Measurements from ENCODE around the gene MAST4. TPM values are rescaled to one million over a fixed set of nuclear protein-coding genes. Genes with fewer than 3 reads are reported as not detected.

MAST4 gene
- total and polyA plus RNA-seq, 2 of the 4 experiments (the other 2 are of a cell fraction), result 4.8 to 6.8 TPM

DNA sequence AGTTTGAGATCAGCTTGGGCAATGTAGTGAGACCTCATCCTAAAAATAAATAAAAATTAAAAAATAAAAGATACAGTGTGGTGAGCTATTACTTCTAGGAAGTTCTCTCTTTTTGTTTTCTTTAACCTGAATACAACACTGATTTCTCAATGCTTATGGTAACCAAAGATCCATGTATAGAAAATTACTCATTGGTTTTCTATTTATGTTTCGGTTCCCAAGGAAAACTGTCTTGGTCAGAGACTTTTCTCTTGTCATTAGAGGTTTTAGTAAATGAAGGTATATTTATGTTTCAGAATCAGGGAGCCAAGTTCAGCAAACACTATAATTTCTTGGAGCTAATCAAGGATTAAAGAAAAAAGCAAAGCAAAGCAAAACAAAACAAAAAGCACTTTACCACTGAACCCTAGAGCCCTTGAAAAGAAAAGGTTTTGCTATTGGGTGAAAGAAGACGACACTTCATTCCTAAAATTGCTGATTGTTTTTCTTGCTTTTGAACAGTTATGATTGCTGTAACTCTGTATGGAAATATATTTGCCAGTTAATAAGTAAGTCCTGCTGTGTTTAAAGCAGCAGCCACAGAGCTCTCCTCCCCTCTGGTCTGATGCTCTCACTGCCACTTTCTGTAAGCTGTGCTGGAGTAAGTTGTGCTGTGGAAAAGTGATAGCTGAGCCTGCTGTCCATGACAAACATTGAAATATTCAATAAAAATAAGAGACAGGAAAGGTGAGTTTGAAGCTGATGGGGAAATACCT is 302.2 kb downstream of the MAST4 start:
- Histone ChIP-seq H2BK20ac (ENCODE audit: low read depth, low read length) (no peak overlapping the region), H2AK5ac (ENCODE audit: low read depth, low read length) (no peak overlapping the region), H4K20me1 (ENCODE audit: insufficient read depth, low read length) (no peaks in the 10 kb centered on the region), H4K8ac (ENCODE audit: low read depth in 2 of 2, low read length in 2 of 2) (no peak overlapping the region), H3K9me1 (ENCODE audit: insufficient read depth, low read length) (no peaks in the 10 kb centered on the region), H3K14ac (replicated peaks; ENCODE audit: low read depth, low read length) (no peak overlapping the region), H3K4me3 (ENCODE audit: insufficient read depth, low read depth, low read length) (no peak overlapping the region), H3K36me3 (ENCODE audit: control insufficient read depth, insufficient read depth, low read length) (no peaks in the 10 kb centered on the region), H4K91ac (ENCODE audit: insufficient read depth, low read depth, low read length) (no peak overlapping the region), H3K27me3 (ENCODE audit: control insufficient read depth, insufficient read depth, low read length) (no peaks in the 10 kb centered on the region), H2AK9ac (replicated peaks; ENCODE audit: low read depth, low read length, poor library complexity) (no peak overlapping the region), H2AFZ (replicated peaks; ENCODE audit: low read length, poor library complexity) (no peak overlapping the region), H3K79me1 (ENCODE audit: low read depth in 1 of 2, low read length in 2 of 2) (no peaks in the 10 kb centered on the region), H3K4me2 (ENCODE audit: low read depth, low read length) (peak overlapping the region; percentile 86), H3K9ac (ENCODE audit: low read depth, low read length) (no peak overlapping the region), H2BK120ac (ENCODE audit: low read depth, low read length) (no peak overlapping the region), H3K18ac (ENCODE audit: low read depth, low read length) (peak overlapping the region; percentile 70; the same call in 1 of the 2 replicates), H2BK15ac (ENCODE audit: low read depth, low read length) (0 out of 3 replicates have a peak overlapping the region, but pooled peaks have one; percentile 42), H3K56ac (ENCODE audit: extremely low read depth, insufficient read depth, low read length) (no peak overlapping the region), H3K23ac (ENCODE audit: low read depth, low read length) (no peak overlapping the region; the same call in 1 of the 2 replicates), H2BK5ac (ENCODE audit: low read depth, low read length, poor library complexity, severe bottlenecking) (no peak overlapping the region), H4K5ac (ENCODE audit: low read depth, low read length) (0 out of 2 replicates have a peak overlapping the region, but pooled peaks have one; percentile 11), H3K4ac (ENCODE audit: low read depth, low read length) (no peak overlapping the region), H3K4me1 (ENCODE audit: control insufficient read depth, insufficient read depth, low read length) (peaks cover 4% of the 10 kb centered on the region; the same call in 1 of the 2 replicates), H3K27ac (ENCODE audit: insufficient read depth, low read length) (no peak overlapping the region), H3K9me3 (ENCODE audit: control insufficient read depth, insufficient read depth, low read length) (no peaks in the 10 kb centered on the region)
- intact Hi-C loops (cut with micrococcal nuclease) (no loop called here), in situ Hi-C loops (cut with MboI; ENCODE audit: low sequenced_read_pairs) (no loop called here), dilution Hi-C loops (cut with HindIII; ENCODE audit: low sequenced_read_pairs, unreplicated experiment) (no loop called here)
- POLR2A ChIA-PET (ENCODE audit: unreplicated experiment), result no interaction called here
- ATAC-seq (ENCODE audit: low read depth) (peak; percentile 53; the same call in 1 of the 2 replicates), DNase-seq (peak; percentile 54)
- no TSS peak for BruUV-seq (replicated peaks)
- TF ChIP-seq NFE2L2 (IDR thresholded peaks at IDR 0.05; ENCODE audit: low read depth, low read length) (no peak), SMC3 (IDR thresholded peaks at IDR 0.05; ENCODE audit: low read depth, low read length) (no peak), BHLHE40 (IDR thresholded peaks at IDR 0.05; ENCODE audit: low read depth, low read length) (no peak), CEBPB (IDR thresholded peaks at IDR 0.05; ENCODE audit: low read depth, low read length) (0 out of 2 replicates have a peak, but pooled peaks have one; percentile 21), RFX5 (IDR thresholded peaks at IDR 0.05; ENCODE audit: low read depth, low read length) (no peak)
- CTCF ChIA-PET, result interaction anchor here (1.1 kb wide), 1 partner anchor 252 kb away, joined by 3 read pairs; no protein-coding TSS in a partner anchor
- WGBS, 2 experiments (ENCODE audit: extremely low coverage in 2 of 2, insufficient read length in 1 of 2), result no CpG with 5 or more reads among the region's 2 CpGs

Measured in IMR-90 (cell line).